ENCODE data around the gene LITAF. TPM values are rescaled to one million over a fixed set of nuclear protein-coding genes. Genes with fewer than 3 reads are reported as not detected.

The LITAF gene
- polyA plus RNA-seq, 1 donor from 2014 or later, result 0.31 TPM

DNA sequence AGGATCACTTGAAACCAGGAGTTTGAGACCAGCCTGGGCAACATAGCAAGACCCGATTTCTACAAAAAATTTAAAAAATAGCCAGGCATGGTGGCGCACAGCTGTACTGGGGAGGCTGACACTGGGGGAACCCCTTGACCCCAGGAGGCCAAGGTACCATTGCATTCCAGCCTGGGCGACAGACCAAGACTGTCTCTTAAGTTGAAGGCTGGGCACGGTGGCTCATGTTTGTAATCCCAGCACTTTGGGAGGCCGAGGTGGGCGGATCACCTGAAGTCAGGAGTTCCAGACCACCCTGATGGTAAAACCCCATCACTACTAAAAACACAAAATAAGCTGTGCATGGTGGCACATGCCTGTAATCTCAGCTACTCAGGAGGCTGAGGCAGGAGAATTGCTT is 74.9 kb downstream of the LITAF start:
- no peaks in the 10 kb centered on the region for H3K36me3 ChIP-seq (ENCODE audit: insufficient read depth, low read length)
- H3K9me3 ChIP-seq (ENCODE audit: low read length), result no peaks in the 10 kb centered on the region
- no peaks in the 10 kb centered on the region for H4K20me1 ChIP-seq (ENCODE audit: insufficient read depth)
- H3K4me2 ChIP-seq (ENCODE audit: low read length), result no peak overlapping the region
- no peak overlapping the region for H2AFZ ChIP-seq (ENCODE audit: low read depth, low read length)
- H3K27me3 ChIP-seq (ENCODE audit: insufficient read depth, low read depth, low read length), result no peaks in the 10 kb centered on the region
- TF ChIP-seq TAF1 (IDR thresholded peaks at IDR 0.05; ENCODE audit: low read depth), result no peak
- H3K79me2 ChIP-seq (replicated peaks; ENCODE audit: insufficient read depth, low read length), result no peaks in the 10 kb centered on the region
- H3K9ac ChIP-seq (ENCODE audit: low read length), result no peak overlapping the region
- no peak overlapping the region for H3K27ac ChIP-seq (ENCODE audit: low read length)
- no peaks in the 10 kb centered on the region for H3K9me2 ChIP-seq (ENCODE audit: insufficient read depth, low read length)
- no peak overlapping the region for H3K4me3 ChIP-seq (ENCODE audit: low read length)
- H3F3A ChIP-seq (ENCODE audit: insufficient read depth, low read length, poor library complexity, severe bottlenecking), result no peaks in the 10 kb centered on the region

DNA sequence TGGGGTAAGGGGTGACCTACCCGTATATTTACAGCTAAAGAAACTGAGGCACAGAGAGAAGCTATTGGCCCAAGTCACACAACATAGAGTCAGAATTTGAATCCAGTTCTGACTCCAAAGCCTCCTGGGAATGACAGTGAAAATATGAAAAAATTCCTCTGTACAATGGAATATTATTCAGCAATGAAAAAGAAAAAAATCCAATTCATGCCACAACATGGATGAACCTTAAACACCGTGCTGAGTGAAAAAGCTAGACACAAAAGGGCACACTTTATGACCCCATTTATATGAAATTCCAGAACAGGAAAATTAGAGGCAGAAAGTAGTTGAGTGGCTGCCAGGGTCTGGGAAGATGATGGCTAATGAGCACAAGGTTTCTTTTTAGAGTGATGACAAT is 75.4 kb downstream of the LITAF start:
- Histone ChIP-seq H3K9me2 (ENCODE audit: insufficient read depth, low read length) (no peaks in the 10 kb centered on the region), H3K9ac (ENCODE audit: low read length) (no peak overlapping the region), H3K36me3 (ENCODE audit: insufficient read depth, low read length) (no peaks in the 10 kb centered on the region), H3K9me3 (ENCODE audit: low read length) (no peaks in the 10 kb centered on the region), H3K4me3 (ENCODE audit: low read length) (no peak overlapping the region), H2AFZ (ENCODE audit: low read depth, low read length) (no peak overlapping the region), H3F3A (ENCODE audit: insufficient read depth, low read length, poor library complexity, severe bottlenecking) (no peaks in the 10 kb centered on the region), H4K20me1 (ENCODE audit: insufficient read depth) (no peaks in the 10 kb centered on the region), H3K27ac (ENCODE audit: low read length) (no peak overlapping the region), H3K4me2 (ENCODE audit: low read length) (no peak overlapping the region), H3K27me3 (ENCODE audit: insufficient read depth, low read depth, low read length) (no peaks in the 10 kb centered on the region), H3K79me2 (replicated peaks; ENCODE audit: insufficient read depth, low read length) (no peaks in the 10 kb centered on the region)
- TF ChIP-seq EZH2 (IDR thresholded peaks at IDR 0.05; ENCODE audit: borderline replicate concordance, insufficient read depth, low read length, poor library complexity, severe bottlenecking), result no peak
- TF ChIP-seq SMC3 (conservative IDR thresholded peaks at IDR 0.05; ENCODE audit: poor library complexity), result no peak
- TF ChIP-seq, protein P1, sequence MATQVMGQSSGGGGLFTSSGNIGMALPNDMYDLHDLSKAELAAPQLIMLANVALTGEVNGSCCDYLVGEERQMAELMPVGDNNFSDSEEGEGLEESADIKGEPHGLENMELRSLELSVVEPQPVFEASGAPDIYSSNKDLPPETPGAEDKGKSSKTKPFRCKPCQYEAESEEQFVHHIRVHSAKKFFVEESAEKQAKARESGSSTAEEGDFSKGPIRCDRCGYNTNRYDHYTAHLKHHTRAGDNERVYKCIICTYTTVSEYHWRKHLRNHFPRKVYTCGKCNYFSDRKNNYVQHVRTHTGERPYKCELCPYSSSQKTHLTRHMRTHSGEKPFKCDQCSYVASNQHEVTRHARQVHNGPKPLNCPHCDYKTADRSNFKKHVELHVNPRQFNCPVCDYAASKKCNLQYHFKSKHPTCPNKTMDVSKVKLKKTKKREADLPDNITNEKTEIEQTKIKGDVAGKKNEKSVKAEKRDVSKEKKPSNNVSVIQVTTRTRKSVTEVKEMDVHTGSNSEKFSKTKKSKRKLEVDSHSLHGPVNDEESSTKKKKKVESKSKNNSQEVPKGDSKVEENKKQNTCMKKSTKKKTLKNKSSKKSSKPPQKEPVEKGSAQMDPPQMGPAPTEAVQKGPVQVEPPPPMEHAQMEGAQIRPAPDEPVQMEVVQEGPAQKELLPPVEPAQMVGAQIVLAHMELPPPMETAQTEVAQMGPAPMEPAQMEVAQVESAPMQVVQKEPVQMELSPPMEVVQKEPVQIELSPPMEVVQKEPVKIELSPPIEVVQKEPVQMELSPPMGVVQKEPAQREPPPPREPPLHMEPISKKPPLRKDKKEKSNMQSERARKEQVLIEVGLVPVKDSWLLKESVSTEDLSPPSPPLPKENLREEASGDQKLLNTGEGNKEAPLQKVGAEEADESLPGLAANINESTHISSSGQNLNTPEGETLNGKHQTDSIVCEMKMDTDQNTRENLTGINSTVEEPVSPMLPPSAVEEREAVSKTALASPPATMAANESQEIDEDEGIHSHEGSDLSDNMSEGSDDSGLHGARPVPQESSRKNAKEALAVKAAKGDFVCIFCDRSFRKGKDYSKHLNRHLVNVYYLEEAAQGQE (IDR thresholded peaks at IDR 0.05; ENCODE audit: borderline replicate concordance), result no peak
- no peak for TF ChIP-seq RAD21 (conservative IDR thresholded peaks at IDR 0.05)
- no peak for TF ChIP-seq TAF1 (IDR thresholded peaks at IDR 0.05; ENCODE audit: low read depth)
- TF ChIP-seq POLR2AphosphoS5 (IDR thresholded peaks at IDR 0.05), result no peak
- TF ChIP-seq, protein P2, sequence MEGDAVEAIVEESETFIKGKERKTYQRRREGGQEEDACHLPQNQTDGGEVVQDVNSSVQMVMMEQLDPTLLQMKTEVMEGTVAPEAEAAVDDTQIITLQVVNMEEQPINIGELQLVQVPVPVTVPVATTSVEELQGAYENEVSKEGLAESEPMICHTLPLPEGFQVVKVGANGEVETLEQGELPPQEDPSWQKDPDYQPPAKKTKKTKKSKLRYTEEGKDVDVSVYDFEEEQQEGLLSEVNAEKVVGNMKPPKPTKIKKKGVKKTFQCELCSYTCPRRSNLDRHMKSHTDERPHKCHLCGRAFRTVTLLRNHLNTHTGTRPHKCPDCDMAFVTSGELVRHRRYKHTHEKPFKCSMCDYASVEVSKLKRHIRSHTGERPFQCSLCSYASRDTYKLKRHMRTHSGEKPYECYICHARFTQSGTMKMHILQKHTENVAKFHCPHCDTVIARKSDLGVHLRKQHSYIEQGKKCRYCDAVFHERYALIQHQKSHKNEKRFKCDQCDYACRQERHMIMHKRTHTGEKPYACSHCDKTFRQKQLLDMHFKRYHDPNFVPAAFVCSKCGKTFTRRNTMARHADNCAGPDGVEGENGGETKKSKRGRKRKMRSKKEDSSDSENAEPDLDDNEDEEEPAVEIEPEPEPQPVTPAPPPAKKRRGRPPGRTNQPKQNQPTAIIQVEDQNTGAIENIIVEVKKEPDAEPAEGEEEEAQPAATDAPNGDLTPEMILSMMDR (IDR thresholded peaks at IDR 0.05; ENCODE audit: poor library complexity, severe bottlenecking), result no peak
- TF ChIP-seq EP300 (conservative IDR thresholded peaks at IDR 0.05; ENCODE audit: poor library complexity, severe bottlenecking), result no peak
